NCI-H82 (cell line): ENCODE results near the gene ARAF.

ENCODE experiments used
- DNase-seq: peaks from one replicate; lab custom pipeline; 2025; lab: John Stamatoyannopoulos, UW

Gene ARAF

DNA sequence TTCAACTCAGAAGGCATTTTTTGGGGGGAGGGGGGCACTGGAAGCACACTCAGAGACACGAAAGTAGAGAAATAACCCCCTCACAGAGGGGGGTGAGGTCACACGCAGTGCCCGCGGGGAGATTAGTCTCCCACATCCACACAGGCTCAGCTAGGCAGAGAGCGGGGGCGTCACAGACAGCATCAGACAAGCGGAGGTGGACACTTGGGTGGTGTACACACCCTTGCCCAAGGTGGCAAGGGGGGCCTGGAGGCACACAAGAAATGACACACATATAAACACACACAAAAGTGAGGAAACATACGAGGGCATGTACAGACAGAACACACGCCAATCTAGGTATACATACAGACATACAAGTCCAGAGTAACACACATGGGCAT lies 59.3 kb downstream of the ARAF start:
- DNase-seq: no peak
